Measurements from ENCODE around the gene VAV2. TPM values are rescaled to one million over a fixed set of nuclear protein-coding genes. Genes with fewer than 3 reads are reported as not detected.
A peak's percentile ranks its signal among the peaks of the same experiment; 100 is the strongest.

The VAV2 gene
- total and polyA plus RNA-seq, 5 donors = 4.7 to 11.4 (median 7.4) TPM

DNA sequence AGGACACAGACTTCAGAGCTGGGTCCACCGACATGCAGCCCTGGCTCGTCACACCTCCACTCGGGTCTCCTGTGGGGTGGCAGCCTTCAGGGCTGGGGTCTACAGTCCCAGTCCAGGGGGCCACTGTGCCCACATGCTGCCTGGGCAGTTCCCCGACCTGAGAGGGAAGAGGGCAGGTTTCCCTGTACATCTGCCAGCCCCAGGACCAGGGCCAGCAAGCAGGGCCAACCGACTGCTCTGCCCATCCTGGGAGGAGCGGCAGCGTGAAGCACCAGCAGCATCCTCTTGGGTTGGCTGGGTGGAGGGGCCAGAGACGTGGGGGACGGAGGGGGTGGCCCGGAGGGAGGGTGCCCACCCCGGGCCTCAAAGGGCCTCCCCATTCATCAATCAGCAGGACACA, 133.4 kb downstream of the VAV2 start:
- Histone ChIP-seq H3K27me3 (ENCODE audit: control insufficient read depth, insufficient read depth) (no peaks in the 10 kb centered on the region), H3K27ac (ENCODE audit: low read length) (no peak overlapping the region), H3K4me1 (ENCODE audit: control insufficient read depth, insufficient read depth, low read length) (peaks cover 3% of the 10 kb centered on the region), H3K9me3 (ENCODE audit: control insufficient read depth, low read length) (no peaks in the 10 kb centered on the region), H3K4me3 (ENCODE audit: low read length) (no peak overlapping the region)
- DNase-seq = no peak
- intact Hi-C loops (cut with DNase I) = no loop called here
- no peak for ATAC-seq
- WGBS = 92% methylated on average over 11 of the region's 11 CpGs

GRCh38 chr9:133857639-133858038, 134.5 kb downstream of the VAV2 start:
- H3K4me1 ChIP-seq (ENCODE audit: control insufficient read depth, insufficient read depth, low read length) = no peaks in the 10 kb centered on the region
- intact Hi-C loops (cut with DNase I) = no loop called here
- DNase-seq (no peak), ATAC-seq (no peak)
- no peaks in the 10 kb centered on the region for H3K9me3 ChIP-seq (ENCODE audit: control insufficient read depth, low read length)
- WGBS = 94% methylated on average over 9 of the region's 9 CpGs
- no peak overlapping the region for H3K4me3 ChIP-seq (ENCODE audit: low read length)
- H3K27ac ChIP-seq (ENCODE audit: low read length) = no peak overlapping the region
- no peaks in the 10 kb centered on the region for H3K27me3 ChIP-seq (ENCODE audit: control insufficient read depth, insufficient read depth)

GRCh38 chr9:133856798-133857197, 135.3 kb downstream of the VAV2 start:
- Histone ChIP-seq H3K27ac (ENCODE audit: low read length) (no peak overlapping the region), H3K27me3 (ENCODE audit: control insufficient read depth, insufficient read depth) (no peaks in the 10 kb centered on the region), H3K9me3 (ENCODE audit: control insufficient read depth, low read length) (no peaks in the 10 kb centered on the region), H3K4me1 (ENCODE audit: control insufficient read depth, insufficient read depth, low read length) (no peaks in the 10 kb centered on the region), H3K4me3 (ENCODE audit: low read length) (no peak overlapping the region)
- DNase-seq (no peak), ATAC-seq (no peak)
- WGBS = 95% methylated on average over 12 of the region's 12 CpGs
- intact Hi-C loops (cut with DNase I) = no loop called here

DNA sequence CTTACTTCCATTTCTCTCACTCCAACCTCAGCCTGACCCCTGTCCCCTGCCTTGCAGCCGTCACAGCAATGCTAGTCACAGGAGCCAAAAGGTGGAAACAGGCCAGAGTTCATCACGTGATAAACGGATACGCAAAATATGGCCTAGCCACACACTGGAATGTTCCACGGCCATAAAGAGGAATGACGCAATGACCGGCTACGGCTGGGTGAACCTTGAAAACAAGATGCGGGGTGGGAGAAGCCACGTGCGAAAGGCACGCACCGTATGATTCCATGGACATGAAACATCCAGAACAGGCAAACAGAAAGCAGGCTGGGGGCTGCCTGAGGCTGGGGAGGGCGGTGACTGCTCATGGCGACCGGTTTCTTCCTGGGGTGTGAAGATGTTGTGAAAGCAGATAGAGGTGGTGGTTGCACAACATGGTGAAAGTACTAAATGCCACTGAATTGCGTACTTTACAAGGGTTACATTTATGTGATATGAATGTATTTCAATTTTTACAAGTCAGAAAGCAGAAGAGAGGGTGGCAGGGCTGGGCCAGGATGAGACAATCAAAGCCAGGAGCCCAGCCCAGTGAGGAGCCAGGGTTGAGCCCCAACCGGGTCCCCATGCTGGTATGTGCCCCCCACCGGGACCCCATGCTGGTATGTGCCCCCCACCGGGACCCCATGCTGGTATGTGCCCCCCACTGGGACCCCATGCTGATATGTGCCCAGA, 136.2 kb downstream of the VAV2 start:
- 67% methylated on average over 20 of the region's 20 CpGs for WGBS
- H3K27me3 ChIP-seq (ENCODE audit: control insufficient read depth, insufficient read depth) = no peaks in the 10 kb centered on the region
- peak; percentile 73 to 77 for ATAC-seq
- no peaks in the 10 kb centered on the region for H3K4me1 ChIP-seq (ENCODE audit: control insufficient read depth, insufficient read depth, low read length)
- intact Hi-C loops (cut with DNase I) = no loop called here
- no peaks in the 10 kb centered on the region for H3K9me3 ChIP-seq (ENCODE audit: control insufficient read depth, low read length)
- peak; percentile 76 for DNase-seq
- H3K27ac ChIP-seq (ENCODE audit: low read length) = peak overlapping the region; percentile 22
- H3K4me3 ChIP-seq (ENCODE audit: low read length) = no peak overlapping the region

- no peak for DNase-seq
- intact Hi-C loops (cut with DNase I) = no loop called here
- Histone ChIP-seq H3K9me3 (ENCODE audit: control insufficient read depth, low read length) (no peaks in the 10 kb centered on the region), H3K4me1 (ENCODE audit: control insufficient read depth, insufficient read depth, low read length) (no peaks in the 10 kb centered on the region), H3K4me3 (ENCODE audit: low read length) (no peak overlapping the region), H3K27me3 (ENCODE audit: control insufficient read depth, insufficient read depth) (no peaks in the 10 kb centered on the region), H3K27ac (ENCODE audit: low read length) (peak overlapping the region; percentile 10)
- 65% methylated on average over 15 of the region's 15 CpGs for WGBS
- no peak for ATAC-seq
These were observed 136.8 kb downstream of the VAV2 start for GRCh38 chr9:133855371-133855770.

- peak in 1 of 3 donors; percentile 3 for DNase-seq
- 93% methylated on average over 4 of the region's 4 CpGs for WGBS
- Histone ChIP-seq H3K27ac (ENCODE audit: low read length) (no peak overlapping the region), H3K27me3 (ENCODE audit: control insufficient read depth, insufficient read depth) (no peaks in the 10 kb centered on the region), H3K4me3 (ENCODE audit: low read length) (no peak overlapping the region), H3K9me3 (ENCODE audit: control insufficient read depth, low read length) (no peaks in the 10 kb centered on the region), H3K4me1 (ENCODE audit: control insufficient read depth, insufficient read depth, low read length) (no peaks in the 10 kb centered on the region)
- ATAC-seq = no peak
- intact Hi-C loops (cut with DNase I) = no loop called here
These were observed 137.4 kb downstream of the VAV2 start for GRCh38 chr9:133854765-133855164.

- H3K4me3 ChIP-seq (ENCODE audit: low read length) = no peak overlapping the region
- H3K27ac ChIP-seq (ENCODE audit: low read length) = no peak overlapping the region
- no peak for ATAC-seq
- H3K9me3 ChIP-seq (ENCODE audit: control insufficient read depth, low read length) = no peaks in the 10 kb centered on the region
- WGBS = 94% methylated on average over 6 of the region's 6 CpGs
- intact Hi-C loops (cut with DNase I) = no loop called here
- H3K4me1 ChIP-seq (ENCODE audit: control insufficient read depth, insufficient read depth, low read length) = no peaks in the 10 kb centered on the region
- H3K27me3 ChIP-seq (ENCODE audit: control insufficient read depth, insufficient read depth) = no peaks in the 10 kb centered on the region
- DNase-seq = no peak
These were observed 138.1 kb downstream of the VAV2 start for GRCh38 chr9:133854048-133854447.

DNA sequence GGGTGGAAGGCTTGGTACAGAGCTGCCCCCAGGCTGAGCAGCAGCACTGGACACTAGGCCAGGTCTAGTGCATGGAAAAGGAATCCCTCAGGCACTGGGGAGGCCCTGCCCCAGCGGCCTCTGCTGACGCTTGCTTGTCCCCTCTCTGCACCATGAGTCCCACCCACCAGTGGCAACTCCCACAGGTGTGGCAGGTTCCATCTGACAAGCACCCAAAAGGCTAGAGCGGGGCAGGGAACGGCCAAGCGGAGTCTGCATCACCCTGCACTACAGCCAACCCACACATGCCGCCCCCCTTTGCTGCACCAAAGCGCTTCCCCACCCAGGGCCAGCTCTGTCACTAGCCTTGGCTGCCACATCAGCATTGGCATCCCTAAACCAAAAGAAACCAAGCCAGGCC, 138.8 kb downstream of the VAV2 start:
- peak in 1 of 3 donors; percentile 43 for DNase-seq
- ATAC-seq = no peak
- Histone ChIP-seq H3K4me3 (ENCODE audit: low read length) (no peak overlapping the region), H3K27me3 (ENCODE audit: control insufficient read depth, insufficient read depth) (no peaks in the 10 kb centered on the region), H3K4me1 (ENCODE audit: control insufficient read depth, insufficient read depth, low read length) (no peaks in the 10 kb centered on the region), H3K27ac (ENCODE audit: low read length) (no peak overlapping the region), H3K9me3 (ENCODE audit: control insufficient read depth, low read length) (no peaks in the 10 kb centered on the region)
- 95% methylated on average over 7 of the region's 7 CpGs for WGBS
- intact Hi-C loops (cut with DNase I) = no loop called here

DNA sequence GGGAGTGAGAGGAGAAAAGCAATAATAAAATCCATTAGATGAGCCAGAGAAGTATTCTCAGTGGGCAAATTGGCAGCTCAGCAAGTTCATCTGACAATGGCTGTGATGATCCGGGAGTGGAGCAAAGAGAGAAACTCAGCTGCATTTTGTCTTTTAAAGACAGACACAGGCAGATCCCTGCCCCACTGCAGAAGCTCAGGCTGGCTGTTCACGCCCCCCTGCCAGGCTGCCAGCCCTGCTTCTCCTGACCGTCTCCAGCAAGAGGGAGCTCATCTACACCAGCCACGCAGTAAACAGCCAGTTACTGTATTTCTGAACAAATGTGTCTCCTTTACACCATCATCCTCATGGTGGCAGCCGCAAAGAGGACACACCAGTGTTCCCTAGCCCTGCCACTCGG, 139.7 kb downstream of the VAV2 start:
- no peak overlapping the region for H3K4me3 ChIP-seq (ENCODE audit: low read length)
- WGBS = 86% methylated on average over 6 of the region's 6 CpGs
- intact Hi-C loops (cut with DNase I) = no loop called here
- DNase-seq (no peak), ATAC-seq (no peak)
- H3K9me3 ChIP-seq (ENCODE audit: control insufficient read depth, low read length) = no peaks in the 10 kb centered on the region
- no peaks in the 10 kb centered on the region for H3K4me1 ChIP-seq (ENCODE audit: control insufficient read depth, insufficient read depth, low read length)
- H3K27me3 ChIP-seq (ENCODE audit: control insufficient read depth, insufficient read depth) = no peaks in the 10 kb centered on the region
- no peak overlapping the region for H3K27ac ChIP-seq (ENCODE audit: low read length)

- no peak for DNase-seq
- ATAC-seq = no peak
- Histone ChIP-seq H3K4me3 (ENCODE audit: low read length) (no peak overlapping the region), H3K27me3 (ENCODE audit: control insufficient read depth, insufficient read depth) (no peaks in the 10 kb centered on the region), H3K27ac (ENCODE audit: low read length) (no peak overlapping the region), H3K4me1 (ENCODE audit: control insufficient read depth, insufficient read depth, low read length) (no peaks in the 10 kb centered on the region), H3K9me3 (ENCODE audit: control insufficient read depth, low read length) (no peaks in the 10 kb centered on the region)
- intact Hi-C loops (cut with DNase I) = no loop called here
- 98% methylated on average over 1 of the region's 1 CpG for WGBS
These were observed 140.4 kb downstream of the VAV2 start for GRCh38 chr9:133851693-133852092.

- Histone ChIP-seq H3K27me3 (ENCODE audit: control insufficient read depth, insufficient read depth) (no peaks in the 10 kb centered on the region), H3K4me1 (ENCODE audit: control insufficient read depth, insufficient read depth, low read length) (peaks cover under 1% of the 10 kb centered on the region), H3K9me3 (ENCODE audit: control insufficient read depth, low read length) (no peaks in the 10 kb centered on the region), H3K27ac (ENCODE audit: low read length) (no peak overlapping the region), H3K4me3 (ENCODE audit: low read length) (no peak overlapping the region)
- no peak for ATAC-seq
- no peak for DNase-seq
- 90% methylated on average over 7 of the region's 7 CpGs for WGBS
- intact Hi-C loops (cut with DNase I) = no loop called here
These were observed 141.2 kb downstream of the VAV2 start for GRCh38 chr9:133850937-133851336.

- H3K27ac ChIP-seq (ENCODE audit: low read length) = no peak overlapping the region
- no peaks in the 10 kb centered on the region for H3K27me3 ChIP-seq (ENCODE audit: control insufficient read depth, insufficient read depth)
- H3K9me3 ChIP-seq (ENCODE audit: control insufficient read depth, low read length) = no peaks in the 10 kb centered on the region
- peak; percentile 6 to 45 (median 36) for DNase-seq
- ATAC-seq = no peak
- H3K4me3 ChIP-seq (ENCODE audit: low read length) = no peak overlapping the region
- intact Hi-C loops (cut with DNase I) = no loop called here
- peaks cover 5% of the 10 kb centered on the region for H3K4me1 ChIP-seq (ENCODE audit: control insufficient read depth, insufficient read depth, low read length)
- WGBS = 93% methylated on average over 9 of the region's 9 CpGs
These were observed 142.0 kb downstream of the VAV2 start for GRCh38 chr9:133850161-133850560.

Data from right cardiac atrium (tissue), 5 donors.